Astrocyte of the spinal cord (primary cell): ENCODE measurements around the gene PTPRN2.

Experiments used
- DNase-seq: peaks from one replicate; pipeline ENCODE4 v3.0.0; 2011; ENCODE audit warnings: low read depth, low spot score
- H3K4me3 ChIP-seq: 2 replicates; pipeline ENCODE4 v1.5.1; 2011; ENCODE audit warnings: low read depth, mild to moderate bottlenecking, low read length, moderate library complexity
- in situ Hi-C: cut with HindIII; loops from 2 replicates; pipeline ENCODE4 v1.10.0; 2017; ENCODE audit warnings: low sequenced_read_pairs
- TF ChIP-seq, protein P1 (sequence below): IDR thresholded peaks from 2 replicates; pipeline ENCODE4 v1.5.1; 2012; ENCODE audit warnings: low read depth, mild to moderate bottlenecking, low read length, inconsistent platforms

PTPRN2 gene

DNA sequence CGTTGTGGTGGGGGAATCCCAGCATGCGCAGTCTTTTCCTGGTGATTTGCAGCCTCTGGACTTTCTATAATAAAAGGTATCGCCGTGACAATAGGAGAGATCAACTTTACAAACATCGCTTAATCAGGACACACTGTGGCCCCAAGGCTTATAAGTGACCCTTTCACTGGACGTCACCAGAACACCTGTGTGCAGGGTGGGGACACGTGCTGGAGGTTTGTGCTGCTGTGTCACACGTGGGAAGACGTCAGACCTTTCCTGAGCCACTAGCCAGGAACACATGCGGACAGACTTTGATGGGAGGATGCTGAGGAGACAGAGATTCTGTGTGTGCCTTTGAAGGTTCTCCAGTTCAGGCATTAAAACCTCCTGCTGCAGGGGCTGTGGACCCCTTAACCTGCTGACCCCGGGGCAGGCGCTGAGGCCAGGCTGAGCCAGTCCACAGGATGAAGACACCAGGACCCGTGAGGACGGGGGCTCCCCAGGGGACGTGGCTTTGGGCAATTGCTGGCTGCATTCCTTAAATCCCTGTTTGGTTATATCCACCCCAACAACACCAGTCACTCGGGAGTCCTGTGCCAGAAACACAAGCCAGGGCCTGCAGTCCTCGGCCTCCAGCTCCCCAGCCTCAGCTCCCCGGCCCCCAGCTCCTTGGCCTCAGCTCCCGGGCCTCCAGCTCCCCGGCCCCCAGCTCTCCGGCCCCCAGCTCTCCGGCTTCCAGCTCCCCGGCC lies 183.4 kb downstream of the PTPRN2 start:
- H3K4me3 ChIP-seq = no peak overlapping the region
- in situ Hi-C loops = no loop called here
- no peak for DNase-seq
- TF ChIP-seq, protein P1, sequence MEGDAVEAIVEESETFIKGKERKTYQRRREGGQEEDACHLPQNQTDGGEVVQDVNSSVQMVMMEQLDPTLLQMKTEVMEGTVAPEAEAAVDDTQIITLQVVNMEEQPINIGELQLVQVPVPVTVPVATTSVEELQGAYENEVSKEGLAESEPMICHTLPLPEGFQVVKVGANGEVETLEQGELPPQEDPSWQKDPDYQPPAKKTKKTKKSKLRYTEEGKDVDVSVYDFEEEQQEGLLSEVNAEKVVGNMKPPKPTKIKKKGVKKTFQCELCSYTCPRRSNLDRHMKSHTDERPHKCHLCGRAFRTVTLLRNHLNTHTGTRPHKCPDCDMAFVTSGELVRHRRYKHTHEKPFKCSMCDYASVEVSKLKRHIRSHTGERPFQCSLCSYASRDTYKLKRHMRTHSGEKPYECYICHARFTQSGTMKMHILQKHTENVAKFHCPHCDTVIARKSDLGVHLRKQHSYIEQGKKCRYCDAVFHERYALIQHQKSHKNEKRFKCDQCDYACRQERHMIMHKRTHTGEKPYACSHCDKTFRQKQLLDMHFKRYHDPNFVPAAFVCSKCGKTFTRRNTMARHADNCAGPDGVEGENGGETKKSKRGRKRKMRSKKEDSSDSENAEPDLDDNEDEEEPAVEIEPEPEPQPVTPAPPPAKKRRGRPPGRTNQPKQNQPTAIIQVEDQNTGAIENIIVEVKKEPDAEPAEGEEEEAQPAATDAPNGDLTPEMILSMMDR = no peak

DNA sequence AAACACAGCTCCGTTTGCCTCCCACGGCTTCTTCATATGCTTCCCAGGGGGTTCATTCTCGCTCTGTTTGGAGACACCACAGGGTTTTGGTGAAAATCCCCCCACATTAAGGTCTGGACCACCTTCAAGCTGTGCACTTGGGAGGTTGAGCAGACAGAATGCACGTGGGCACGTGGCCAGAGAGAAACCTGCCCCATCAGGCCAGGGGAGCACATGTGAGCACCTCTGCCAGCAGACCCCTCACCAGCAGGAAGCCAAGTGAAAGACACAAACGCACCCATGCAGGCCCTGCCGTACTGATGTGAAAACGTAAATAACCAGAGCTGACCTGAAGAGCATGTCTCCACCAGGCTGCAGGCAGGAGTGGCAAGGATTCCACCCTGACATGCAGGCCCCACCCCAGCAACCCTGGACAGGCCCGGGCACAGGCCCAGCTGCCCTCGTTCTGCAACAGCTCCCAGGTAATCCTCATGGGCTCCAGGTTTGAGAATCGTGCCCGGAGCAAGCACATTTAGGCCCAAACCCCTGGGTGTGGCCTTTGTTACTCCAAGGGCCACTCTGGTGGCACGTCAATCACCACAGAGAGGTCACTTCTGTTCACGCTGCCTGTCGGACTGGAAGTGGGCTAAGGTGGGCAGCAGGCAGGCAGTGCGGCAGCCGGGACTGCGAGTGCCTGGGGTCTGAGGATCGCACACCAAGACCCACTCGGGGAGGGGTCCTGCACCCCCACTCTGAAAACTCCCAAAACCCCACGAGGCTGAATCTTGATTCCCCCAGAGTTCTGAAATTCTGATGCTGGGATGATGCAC lies 184.4 kb downstream of the PTPRN2 start:
- TF ChIP-seq, protein P1 = no peak
- no peak for DNase-seq
- H3K4me3 ChIP-seq = no peak overlapping the region
- in situ Hi-C loops = no loop called here

DNA sequence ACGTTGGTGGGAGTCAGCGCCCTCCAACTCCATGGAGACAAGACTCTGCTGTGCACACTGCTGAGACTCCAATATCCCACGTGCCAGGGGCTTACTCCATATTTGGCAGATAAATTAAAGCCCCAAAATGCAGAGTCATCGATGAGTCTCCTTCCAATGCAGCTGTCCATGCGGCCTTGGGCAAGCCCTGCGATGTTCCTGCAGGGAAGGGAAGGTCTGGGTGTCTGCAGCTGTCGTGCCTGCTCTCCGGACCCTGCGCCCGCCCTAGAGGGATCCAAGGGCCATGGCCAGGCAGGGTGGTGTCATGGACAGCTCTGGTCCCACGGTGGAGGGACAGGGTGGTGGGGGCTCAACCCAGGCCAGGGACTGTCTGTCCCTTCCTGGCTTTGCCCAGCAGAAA lies 185.2 kb downstream of the PTPRN2 start:
- TF ChIP-seq, protein P1 = no peak
- in situ Hi-C loops = no loop called here
- no peak overlapping the region for H3K4me3 ChIP-seq
- no peak for DNase-seq

- in situ Hi-C loops = no loop called here
- DNase-seq = no peak
- H3K4me3 ChIP-seq = no peak overlapping the region
- TF ChIP-seq, protein P1 = no peak
Measured at GRCh38 chr7:158401826-158402225, 185.8 kb downstream of the PTPRN2 start.

- in situ Hi-C loops = no loop called here
- TF ChIP-seq, protein P1 = no peak
- no peak overlapping the region for H3K4me3 ChIP-seq
- no peak for DNase-seq
Measured at GRCh38 chr7:158401295-158401694, 186.3 kb downstream of the PTPRN2 start.

- TF ChIP-seq, protein P1 = no peak
- DNase-seq = no peak
- in situ Hi-C loops = no loop called here
- H3K4me3 ChIP-seq = no peak overlapping the region
Measured at GRCh38 chr7:158400601-158401225, 186.9 kb downstream of the PTPRN2 start.
